HepG2 (cell line): ENCODE results near the gene KRTAP5-6.
A peak's percentile ranks its signal among the peaks of the same experiment; 100 is the strongest.
"Not testable (repeated sequence)": the region's sequence is repeated elsewhere in the genome, so short reads cannot be mapped to it uniquely, and the experiment has no call there.

Experiments used
- FOSL1 ChIP-seq: sonication (generic); formaldehyde crosslinking; IDR thresholded peaks from 2 replicates; pipeline ENCODE4 v1.9.0; 2021; ENCODE audit warnings: missing genetic modification reagents, borderline replicate concordance
- MED1 ChIP-seq: sonication (generic); formaldehyde crosslinking; IDR thresholded peaks from 2 replicates; pipeline ENCODE4 v1.4.0; 2020; ENCODE audit warnings: missing genetic modification reagents
- NBN ChIP-seq: fragments of 450-650 bp; conservative IDR thresholded peaks from 2 replicates; pipeline ENCODE4 v1.6.1; 2017
- RNF2 ChIP-seq: fragments of 450-650 bp; conservative IDR thresholded peaks from 2 replicates; pipeline ENCODE4 v1.6.1; 2016; ENCODE audit warnings: low read depth
- SPEN ChIP-seq: sonication (generic); formaldehyde crosslinking; IDR thresholded peaks from 2 replicates; pipeline ENCODE4 v1.5.1; 2020; ENCODE audit warnings: low read depth, mild to moderate bottlenecking, missing genetic modification reagents
- ZNF230 ChIP-seq: sonication (generic); formaldehyde crosslinking; IDR thresholded peaks from 2 replicates; pipeline ENCODE4 v1.4.0; 2020; ENCODE audit warnings: mild to moderate bottlenecking, missing genetic modification reagents
- ZNF274 ChIP-seq: sonication (generic); formaldehyde crosslinking; IDR thresholded peaks from 2 replicates; pipeline ENCODE4 v1.5.1; 2020; ENCODE audit warnings: mild to moderate bottlenecking, missing genetic modification reagents
- ZSCAN29 ChIP-seq: sonication (generic); formaldehyde crosslinking; conservative IDR thresholded peaks from 2 replicates; pipeline ENCODE4 v1.4.0; 2020; ENCODE audit warnings: mild to moderate bottlenecking, missing genetic modification reagents

GRCh38 chr11:1688336-1688947 lies 8.6 kb upstream of the KRTAP5-6 start:
- not testable (repeated sequence) for TF ChIP-seq RNF2; ZNF230; ZNF274; ZSCAN29; FOSL1; SPEN (CRISPR knock-in tag); NBN
- peak; percentile 53; the same call in 1 of the 2 replicates for TF ChIP-seq MED1 (CRISPR knock-in tag)
